Keratinocyte (primary cell): ENCODE measurements around the gene RPS19BP1.

ENCODE experiments used
- CTCF ChIP-seq, 3 experiments: IDR thresholded peaks in 1 of 3; conservative IDR thresholded peaks in 1 of 3; optimal IDR thresholded peaks in 1 of 3; 2 replicates in 2 of 3; 3 replicates in 1 of 3; pipeline versions ENCODE3 to v1.5.1; 2011; ENCODE audit warnings: low read length in 3 of 3, mild to moderate bottlenecking in 3 of 3, moderate library complexity in 2 of 3, control low read depth in 1 of 3, inconsistent platforms in 1 of 3; ENCODE audit not compliant: insufficient read depth in 2 of 3; ENCODE audit errors: extremely low read depth in 1 of 3
- EZH2 ChIP-seq: IDR thresholded peaks from one replicate; pipeline ENCODE4 v1.6.1; 2012; ENCODE audit warnings: inconsistent platforms, mild to moderate bottlenecking, low read length, moderate library complexity

DNA sequence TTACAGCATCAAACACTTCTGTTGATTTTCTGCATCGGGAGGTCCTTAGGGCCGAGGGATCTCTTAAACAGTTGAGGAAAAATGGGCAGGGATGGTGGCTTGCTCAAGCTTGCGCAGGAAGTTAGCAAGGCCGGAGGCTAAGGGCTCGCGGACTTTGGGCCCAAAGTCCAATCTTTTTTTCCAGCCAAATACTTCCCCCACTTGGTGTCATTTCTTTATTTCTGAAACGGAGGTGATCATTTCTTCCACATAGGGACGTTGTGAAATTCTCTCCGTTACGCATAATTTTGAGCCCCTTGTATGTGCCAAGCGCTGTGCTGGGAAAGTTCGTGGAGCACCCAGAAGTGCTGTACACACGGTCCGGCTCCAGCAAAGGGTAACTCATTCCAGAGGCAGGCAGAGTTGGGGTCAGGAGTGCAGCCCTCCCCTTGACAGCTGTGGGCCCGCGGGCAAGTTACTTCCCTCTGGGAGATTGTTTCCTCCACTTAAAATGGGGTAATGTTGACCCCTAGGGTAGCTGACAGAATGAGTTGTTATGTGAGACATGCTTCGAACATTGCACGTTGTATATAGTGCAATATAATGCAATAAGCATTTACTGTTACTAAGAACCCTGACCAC, 29.6 kb downstream of the RPS19BP1 start:
- TF ChIP-seq CTCF (optimal IDR thresholded peaks at IDR 0.05 in 1 of 3, IDR thresholded peaks at IDR 0.05 in 1 of 3, conservative IDR thresholded peaks at IDR 0.05 in 1 of 3; ENCODE audit: extremely low read depth in 1 of 3, insufficient read depth in 2 of 3, low read length in 3 of 3) (no peak), EZH2 (no peak)
